H1 (cell line): ENCODE results near the gene MIPEP.

Source experiments
- CHD2 ChIP-seq: IDR thresholded peaks from 2 replicates; pipeline ENCODE4 v1.6.1; 2012; ENCODE audit warnings: low read length, improper control_type of control experiment
- EGR1 ChIP-seq: IDR thresholded peaks from 2 replicates; pipeline ENCODE4 v1.6.1; 2011; ENCODE audit warnings: low read depth, low read length, borderline replicate concordance
- POLR2AphosphoS5 ChIP-seq: IDR thresholded peaks from 2 replicates; pipeline ENCODE4 v1.6.1; 2011; ENCODE audit warnings: low read depth, low read length
- RNF2 ChIP-seq: fragments of 200-900, 300-1000 bp; sonication (generic); IDR thresholded peaks from 2 replicates; pipeline ENCODE4 v1.7.1; 2016; ENCODE audit warnings: borderline replicate concordance, low read depth, mild to moderate bottlenecking, antibody characterized with exemption, low read length; ENCODE audit not compliant: poor library complexity, severe bottlenecking; ENCODE audit errors: missing control alignments
- SRF ChIP-seq: IDR thresholded peaks from 2 replicates; pipeline ENCODE4 v1.6.1; 2011; ENCODE audit warnings: mild to moderate bottlenecking, low read depth, low read length, moderate library complexity
- YY1 ChIP-seq: IDR thresholded peaks from 2 replicates; pipeline ENCODE4 v1.6.1; 2011; ENCODE audit warnings: low read depth, mild to moderate bottlenecking, low read length
- TF ChIP-seq, protein P1 (sequence below), 3 experiments: IDR thresholded peaks; 1 replicate in 2 of 3; 2 replicates in 1 of 3; pipeline versions ENCODE4 v1.5.1 to v1.6.1; 2011; ENCODE audit warnings: low read length in 3 of 3, mild to moderate bottlenecking in 3 of 3, inconsistent platforms in 2 of 3, low read depth in 1 of 3, moderate library complexity in 1 of 3; ENCODE audit not compliant: insufficient read depth in 1 of 3; ENCODE audit errors: control extremely low read depth in 1 of 3
- TF ChIP-seq, protein P2 (sequence below): IDR thresholded peaks from 2 replicates; pipeline ENCODE4 v1.6.1; 2011; ENCODE audit warnings: low read depth, mild to moderate bottlenecking, low read length; ENCODE audit not compliant: insufficient read depth

GRCh38 chr13:23722726-23723453, 166.3 kb downstream of the MIPEP start:
- TF ChIP-seq EGR1 = no peak
- no peak for TF ChIP-seq CHD2
- TF ChIP-seq SRF = no peak
- TF ChIP-seq, protein P1, sequence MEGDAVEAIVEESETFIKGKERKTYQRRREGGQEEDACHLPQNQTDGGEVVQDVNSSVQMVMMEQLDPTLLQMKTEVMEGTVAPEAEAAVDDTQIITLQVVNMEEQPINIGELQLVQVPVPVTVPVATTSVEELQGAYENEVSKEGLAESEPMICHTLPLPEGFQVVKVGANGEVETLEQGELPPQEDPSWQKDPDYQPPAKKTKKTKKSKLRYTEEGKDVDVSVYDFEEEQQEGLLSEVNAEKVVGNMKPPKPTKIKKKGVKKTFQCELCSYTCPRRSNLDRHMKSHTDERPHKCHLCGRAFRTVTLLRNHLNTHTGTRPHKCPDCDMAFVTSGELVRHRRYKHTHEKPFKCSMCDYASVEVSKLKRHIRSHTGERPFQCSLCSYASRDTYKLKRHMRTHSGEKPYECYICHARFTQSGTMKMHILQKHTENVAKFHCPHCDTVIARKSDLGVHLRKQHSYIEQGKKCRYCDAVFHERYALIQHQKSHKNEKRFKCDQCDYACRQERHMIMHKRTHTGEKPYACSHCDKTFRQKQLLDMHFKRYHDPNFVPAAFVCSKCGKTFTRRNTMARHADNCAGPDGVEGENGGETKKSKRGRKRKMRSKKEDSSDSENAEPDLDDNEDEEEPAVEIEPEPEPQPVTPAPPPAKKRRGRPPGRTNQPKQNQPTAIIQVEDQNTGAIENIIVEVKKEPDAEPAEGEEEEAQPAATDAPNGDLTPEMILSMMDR (IDR thresholded peaks at IDR 0.05; ENCODE audit: control extremely low read depth in 1 of 3, insufficient read depth in 1 of 3, low read depth in 1 of 3, low read length in 3 of 3) = no peak
- TF ChIP-seq, protein P2, sequence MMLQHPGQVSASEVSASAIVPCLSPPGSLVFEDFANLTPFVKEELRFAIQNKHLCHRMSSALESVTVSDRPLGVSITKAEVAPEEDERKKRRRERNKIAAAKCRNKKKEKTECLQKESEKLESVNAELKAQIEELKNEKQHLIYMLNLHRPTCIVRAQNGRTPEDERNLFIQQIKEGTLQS = no peak
- no peak for TF ChIP-seq RNF2
- TF ChIP-seq POLR2AphosphoS5 = no peak
- no peak for TF ChIP-seq YY1
